HUDEP-2 (cell line): Measurements from ENCODE around the gene THAP4.

ENCODE experiments used
- DNase-seq, 76 experiments: peaks; one replicate each; lab custom pipeline; 2025; ENCODE audit not compliant: unreplicated experiment in 76 of 76; lab: John Stamatoyannopoulos, UW

The THAP4 gene

GRCh38 chr2:241553512-241553830 lies 83.5 kb downstream of the THAP4 start:
- no peak for DNase-seq

DNA sequence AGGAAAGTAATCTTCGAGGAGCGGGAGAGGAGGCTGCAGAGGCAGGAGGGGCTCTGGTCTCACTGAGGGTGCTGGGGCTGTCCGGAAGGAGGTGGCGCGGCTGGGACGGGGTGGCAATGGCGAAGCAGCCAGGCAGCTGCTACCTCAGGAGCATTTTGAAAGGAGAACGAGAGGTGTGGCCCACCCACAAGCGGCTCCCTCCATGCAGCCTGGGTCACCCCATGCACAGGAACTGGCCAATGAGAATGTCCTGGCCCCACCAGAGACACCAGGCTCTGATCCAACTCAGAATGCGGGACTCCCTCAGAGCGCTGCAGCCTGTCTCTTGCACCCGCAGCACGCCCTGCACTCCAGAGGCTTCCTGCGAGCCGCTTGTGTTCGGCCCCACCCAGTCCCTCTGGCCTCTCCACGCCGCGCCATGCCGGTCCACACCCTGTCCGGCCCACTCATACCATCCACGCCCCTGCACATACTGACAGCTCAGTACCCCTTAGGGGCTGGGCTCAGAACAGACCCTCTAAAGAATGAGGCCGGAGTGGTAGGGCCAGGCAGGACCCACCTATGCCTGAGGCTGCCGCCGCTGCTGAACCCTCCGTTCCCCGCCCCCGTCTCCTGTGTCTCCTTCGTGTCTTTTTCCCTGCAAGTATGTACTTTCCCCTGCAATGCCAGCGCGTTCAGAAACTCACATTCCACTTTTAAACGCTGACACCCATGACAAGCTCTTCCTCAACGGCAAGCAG lies 84.8 kb downstream of the THAP4 start:
- DNase-seq: no peak

DNA sequence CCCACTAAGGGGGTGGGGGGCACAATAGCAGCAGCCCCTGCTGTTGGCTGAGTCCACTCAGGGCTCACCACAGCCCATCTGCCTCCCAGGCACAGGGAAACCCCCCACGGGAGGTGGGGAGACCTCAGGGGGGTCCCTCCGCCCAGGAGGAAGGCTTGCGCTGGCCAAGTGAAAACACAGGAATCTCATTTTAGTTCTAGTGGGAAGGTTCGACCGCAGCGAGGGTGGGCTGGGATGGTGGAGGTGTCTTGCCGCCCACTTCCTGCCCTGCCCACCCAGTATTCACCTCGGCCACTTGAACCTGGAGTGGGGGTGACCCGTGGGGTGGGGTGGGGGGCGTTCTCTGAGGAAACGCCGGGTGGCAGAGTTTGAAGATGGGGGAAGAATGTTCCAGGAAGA lies 85.4 kb downstream of the THAP4 start:
- no peak for DNase-seq

DNA sequence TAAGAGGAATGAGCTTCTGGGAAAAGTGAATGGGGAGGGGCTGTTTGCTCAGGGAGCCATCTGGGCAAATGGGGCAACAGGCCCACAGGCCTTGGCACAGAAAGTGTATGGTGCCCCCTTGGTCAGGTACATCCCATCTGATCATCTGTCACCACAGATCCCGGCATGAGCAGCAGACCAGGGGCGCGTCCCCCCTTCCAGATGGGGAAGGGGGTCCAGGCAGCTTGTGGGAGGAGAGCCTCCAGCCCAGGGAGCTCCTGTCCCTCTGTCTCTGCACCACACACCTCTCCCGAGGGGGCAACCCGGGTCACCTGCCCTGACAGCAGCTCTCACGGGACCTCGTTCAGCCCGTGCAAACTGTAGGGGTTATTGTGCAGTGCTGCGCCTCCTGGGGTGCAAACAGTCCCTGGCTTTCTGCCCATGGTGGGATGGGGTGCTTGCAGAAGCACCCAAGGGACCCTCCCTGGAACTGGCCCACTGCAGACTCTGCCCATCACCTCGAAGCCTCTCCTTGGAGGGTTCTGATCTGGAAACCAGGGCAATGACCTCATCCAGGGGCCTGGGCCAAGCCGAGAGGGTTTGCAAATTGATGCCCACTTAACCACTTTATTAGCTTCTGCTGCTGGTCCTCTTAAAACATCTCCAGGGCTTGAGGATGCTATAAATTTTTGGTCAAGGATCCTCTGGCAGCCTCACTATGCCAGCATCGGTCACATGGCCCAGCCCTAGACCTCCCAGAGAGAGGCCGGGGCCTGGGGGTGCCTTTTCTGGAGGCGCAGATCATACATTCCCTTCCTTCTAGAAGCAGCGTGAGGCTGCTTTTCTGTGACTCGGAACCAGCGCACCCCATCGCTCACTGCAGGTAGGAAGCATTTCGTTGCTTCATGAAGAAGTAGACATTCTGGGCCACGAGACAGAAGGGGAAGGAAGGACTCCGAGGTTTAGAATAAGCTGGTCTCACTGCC lies 86.1 kb downstream of the THAP4 start:
- DNase-seq: no peak

DNA sequence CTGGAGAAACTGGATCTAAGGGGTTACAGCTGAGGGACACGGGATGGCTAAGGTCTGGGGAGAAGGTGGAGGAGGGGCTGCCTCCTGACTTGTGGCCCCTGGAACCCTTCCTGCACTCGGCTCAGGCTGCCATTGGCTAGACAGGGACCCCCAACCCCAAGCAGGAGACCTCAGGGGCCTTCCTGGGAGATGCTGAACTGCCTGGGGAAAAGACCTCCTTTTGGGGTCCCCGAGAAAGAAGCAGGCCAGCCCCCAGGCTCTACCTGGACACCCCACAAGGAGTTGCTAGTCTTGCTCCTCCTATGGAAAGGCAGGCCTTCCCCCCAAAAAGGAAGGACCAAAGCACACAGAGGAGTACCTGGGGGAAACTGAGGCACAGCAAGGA lies 88.5 kb downstream of the THAP4 start:
- DNase-seq: no peak

DNA sequence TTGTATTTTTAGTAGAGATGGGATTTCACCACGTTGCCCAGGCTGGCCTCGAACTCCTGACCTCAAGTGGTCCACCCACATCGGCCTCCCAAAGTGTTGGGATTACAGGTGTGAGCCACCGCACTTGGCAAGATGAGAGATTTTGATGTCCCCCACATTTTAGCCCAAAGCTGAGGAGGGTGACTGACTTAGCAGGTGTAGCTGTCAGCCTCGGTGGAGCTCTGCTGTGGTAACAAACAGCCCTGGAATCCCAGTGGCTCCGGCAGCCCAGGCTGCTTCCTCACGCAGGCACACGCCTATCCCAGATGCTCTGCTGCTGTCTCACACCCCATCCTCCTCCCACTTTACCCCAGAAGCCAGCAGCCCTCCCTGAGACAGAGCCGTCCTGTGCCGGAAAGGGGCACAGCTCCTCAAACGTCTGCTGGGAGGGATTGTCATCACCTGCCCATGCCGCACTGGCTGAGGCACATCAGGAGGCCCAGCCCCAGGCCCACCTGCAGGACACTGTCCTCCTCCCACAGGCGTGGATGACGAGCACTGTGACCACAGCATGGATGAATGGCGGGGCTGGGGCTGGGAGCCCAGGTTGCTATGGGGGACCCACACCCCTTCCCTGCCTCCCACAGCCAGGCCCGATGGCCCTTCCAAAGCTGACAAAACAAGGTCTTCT lies 89.0 kb downstream of the THAP4 start:
- DNase-seq: no peak

DNA sequence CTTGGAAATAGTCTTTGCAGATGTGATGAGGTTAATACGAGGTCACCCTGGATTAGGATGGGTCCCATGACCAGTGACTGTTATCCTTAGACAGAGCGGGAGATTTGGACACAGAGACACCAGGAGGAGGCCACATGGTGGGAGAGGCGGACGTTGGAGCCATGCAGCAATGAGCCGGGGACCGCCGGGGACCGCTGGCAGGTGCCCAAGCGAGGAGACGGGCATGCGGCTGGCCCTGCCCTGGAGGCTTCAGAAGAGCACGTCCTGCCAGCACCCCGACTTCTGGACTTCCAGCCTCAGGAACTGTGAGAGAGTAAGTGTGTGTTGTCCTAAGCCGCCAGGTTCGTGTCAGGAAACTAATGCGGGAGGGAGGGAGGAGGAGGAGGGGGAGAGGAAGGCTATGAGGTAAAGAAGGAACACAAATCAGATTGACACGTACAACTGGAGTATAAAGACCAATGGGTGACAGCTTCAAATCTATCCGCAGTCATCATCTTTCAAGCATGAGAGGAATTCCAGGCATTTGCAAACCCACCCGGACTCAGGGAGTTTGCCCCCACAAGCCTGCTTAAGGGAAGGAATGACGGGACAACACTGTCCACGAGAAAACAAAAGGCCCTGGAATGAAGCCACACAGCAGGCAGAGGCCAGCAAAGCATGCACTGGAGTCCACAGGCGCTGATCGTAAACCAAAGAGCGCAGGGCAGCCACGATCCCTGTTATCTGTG lies 90.0 kb downstream of the THAP4 start:
- DNase-seq: no peak

DNA sequence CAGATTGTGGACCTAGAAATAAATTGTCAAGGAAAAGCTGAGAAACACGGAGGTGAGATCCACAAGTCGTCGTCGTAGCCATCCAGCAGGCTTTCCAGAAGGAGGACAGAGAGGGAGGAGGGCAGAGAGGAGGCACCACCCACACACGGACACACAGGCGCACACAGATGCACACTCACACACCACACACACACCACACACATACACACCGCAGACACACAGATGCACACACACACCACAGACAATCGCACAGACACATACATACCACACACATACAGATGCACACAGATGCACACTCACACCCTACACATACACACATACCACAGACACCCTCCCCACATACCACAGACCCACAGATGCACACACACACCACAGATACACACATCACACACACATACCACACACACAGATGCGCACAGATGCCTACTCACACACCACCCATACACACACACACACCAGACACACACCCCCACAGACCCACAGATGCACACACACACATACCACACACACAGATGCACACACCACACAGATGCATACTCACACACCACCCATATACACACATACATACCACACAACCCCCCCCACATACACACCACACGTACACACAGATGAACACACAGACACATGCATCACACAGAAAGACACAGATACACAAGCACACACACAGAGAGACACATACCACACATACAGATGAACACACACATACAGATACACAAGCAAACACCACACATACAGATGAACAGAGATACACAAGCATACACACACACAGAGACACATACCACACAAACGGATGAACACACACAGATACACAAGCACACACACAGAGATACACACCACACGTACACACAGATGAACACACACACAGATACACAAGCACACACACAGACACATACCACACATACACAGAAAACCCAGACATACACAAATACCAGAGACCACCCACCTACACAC lies 91.2 kb downstream of the THAP4 start:
- DNase-seq: no peak

GRCh38 chr2:241545106-241545505 lies 91.9 kb downstream of the THAP4 start:
- no peak for DNase-seq

DNA sequence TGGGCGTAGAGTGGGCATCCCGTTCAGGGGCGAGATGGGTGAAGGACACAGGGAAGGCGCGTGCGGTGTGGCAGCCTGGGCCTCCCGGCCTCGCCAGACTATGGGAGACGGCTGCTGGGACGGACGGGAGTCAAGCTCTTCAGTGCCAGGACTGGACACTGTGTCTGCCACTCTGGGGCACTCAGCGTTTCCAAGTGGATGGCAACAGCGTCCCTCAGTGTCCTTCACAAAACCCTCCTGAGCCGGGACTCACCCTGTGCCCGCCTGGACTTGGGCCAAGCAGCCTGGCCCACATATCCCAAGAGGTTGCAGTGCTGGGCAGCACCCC lies 94.7 kb downstream of the THAP4 start:
- DNase-seq: no peak

GRCh38 chr2:241541564-241542277 lies 95.2 kb downstream of the THAP4 start:
- DNase-seq: no peak

DNA sequence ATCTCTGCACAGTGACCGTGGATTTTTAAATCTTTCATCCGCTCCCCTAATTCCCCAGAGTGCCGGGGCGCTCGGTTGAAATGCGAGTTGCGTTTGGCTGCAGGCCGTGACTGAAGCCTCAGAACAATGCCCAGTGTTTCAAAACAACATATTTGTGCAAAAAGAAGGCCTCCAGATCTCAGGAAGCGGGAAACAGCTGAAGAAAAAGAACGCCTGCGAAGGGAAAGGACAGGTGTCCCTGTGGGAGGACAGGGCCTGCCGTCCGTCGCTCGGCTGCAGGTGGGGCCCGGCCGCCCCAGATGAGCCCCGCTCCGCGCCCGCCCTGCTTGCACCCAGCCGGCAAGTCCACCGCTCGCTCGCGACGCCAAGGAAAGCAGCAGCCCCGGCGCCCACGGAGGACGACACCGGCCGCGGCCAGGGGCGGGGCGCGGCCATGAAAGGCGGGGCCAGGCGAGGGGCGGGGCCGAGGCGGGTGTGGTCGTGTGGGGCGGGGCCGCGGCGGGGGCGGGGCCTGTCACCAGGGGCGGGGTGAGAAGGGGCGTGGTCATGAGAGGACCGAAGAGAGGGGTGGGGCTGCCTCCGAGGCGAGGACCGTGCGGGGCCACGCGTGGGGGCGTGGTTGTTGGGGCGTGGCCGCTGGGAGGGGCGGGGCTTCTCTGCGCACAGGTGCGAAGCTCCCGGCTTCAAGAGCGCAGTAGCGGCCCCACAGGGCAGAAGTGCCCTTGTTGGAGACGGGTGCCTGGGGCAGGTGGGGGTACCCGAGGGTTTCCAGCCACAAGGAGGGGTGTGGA lies 96.0 kb downstream of the THAP4 start:
- peak in 68 of 76 experiments; percentile 1 to 92 (median 66) for DNase-seq

DNA sequence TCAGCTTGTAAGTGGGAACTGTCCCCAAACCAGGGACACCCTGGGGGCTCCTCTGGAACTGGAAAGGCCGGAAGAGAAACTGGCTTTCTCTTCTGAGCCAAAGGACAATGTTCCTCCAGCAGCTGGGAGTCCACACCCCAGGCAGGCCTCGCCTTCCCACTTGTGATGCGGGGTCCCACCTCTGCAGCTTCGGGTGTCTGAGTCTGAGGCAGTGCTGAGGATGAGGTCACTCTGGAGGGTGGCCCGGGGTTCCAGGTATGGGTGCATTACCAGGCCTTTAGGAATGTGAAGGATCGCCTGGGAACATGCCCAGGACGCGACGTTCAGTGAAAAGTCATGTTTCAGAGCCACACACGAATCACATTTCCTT lies 96.6 kb downstream of the THAP4 start:
- DNase-seq: no peak

DNA sequence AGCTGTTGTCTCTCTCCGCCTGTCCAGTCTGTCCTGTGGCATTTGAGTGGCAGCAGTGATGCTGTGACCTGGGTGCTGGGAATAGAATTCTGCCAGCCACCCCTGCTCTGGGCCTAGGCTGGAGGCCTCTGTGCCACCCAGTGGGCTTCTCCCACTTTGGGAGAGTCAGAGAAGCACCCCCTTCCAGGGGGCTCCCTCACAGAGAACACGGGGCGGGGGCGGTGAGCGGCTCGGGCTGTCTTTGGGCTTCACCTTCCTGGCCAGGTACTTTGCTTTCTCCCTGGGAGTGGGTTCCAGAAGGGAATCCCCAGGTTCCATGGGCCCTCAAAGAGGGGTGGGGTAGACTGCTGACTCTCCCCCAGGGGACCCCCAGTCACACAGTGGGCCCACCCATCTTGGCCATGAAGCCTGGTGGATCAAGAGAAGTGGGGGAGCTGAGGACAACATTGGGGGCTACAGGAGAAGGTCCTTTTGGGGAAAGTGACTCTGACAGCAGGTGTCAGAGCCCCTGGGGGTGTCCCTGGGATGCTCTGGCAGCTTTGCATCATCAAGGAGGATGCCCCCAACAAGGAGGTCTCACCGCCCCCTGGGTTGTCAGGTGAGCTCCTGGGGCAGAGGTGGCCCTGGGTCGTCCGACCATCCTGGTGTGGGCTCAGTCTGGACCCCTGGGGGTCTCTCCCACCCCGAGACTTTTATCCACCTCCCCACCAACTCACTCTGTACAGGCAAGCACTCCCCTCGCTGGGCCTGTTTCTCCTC lies 97.2 kb downstream of the THAP4 start:
- DNase-seq: no peak

- DNase-seq: no peak
Observed at GRCh38 chr2:241538838-241539615, 97.9 kb downstream of the THAP4 start.

GRCh38 chr2:241535871-241536655 lies 100.9 kb downstream of the THAP4 start:
- DNase-seq: no peak
